ENCODE results near the gene CPB1. TPM values are rescaled to one million over a fixed set of nuclear protein-coding genes. Genes with fewer than 3 reads are reported as not detected.

Gene CPB1
- total RNA-seq, 2 donors from 2014 or later, result 1.1 to 19.0 TPM

DNA sequence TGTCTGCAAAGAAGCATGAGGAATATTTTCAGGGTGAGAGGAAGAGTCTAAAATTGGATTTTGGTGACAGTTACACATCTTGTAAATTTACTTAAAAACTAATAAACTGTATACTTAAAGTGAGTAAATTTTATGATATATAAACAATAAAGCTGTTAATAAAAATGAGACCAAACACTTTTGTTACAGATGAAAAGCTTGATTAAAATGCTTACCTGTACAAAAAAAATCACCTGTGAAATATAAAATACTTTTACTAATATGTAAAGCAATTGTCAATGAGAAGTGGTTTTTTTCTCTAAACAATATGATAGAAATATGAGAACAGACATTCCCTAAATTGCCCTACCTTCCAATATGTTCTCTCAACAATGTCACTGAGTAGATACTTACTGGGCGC lies 27.2 kb upstream of the CPB1 start:
- no peaks in the 10 kb centered on the region for H3K9me3 ChIP-seq
- no peak overlapping the region for H3K4me3 ChIP-seq
- H3K27ac ChIP-seq, result no peak overlapping the region
- TF ChIP-seq, protein P1, sequence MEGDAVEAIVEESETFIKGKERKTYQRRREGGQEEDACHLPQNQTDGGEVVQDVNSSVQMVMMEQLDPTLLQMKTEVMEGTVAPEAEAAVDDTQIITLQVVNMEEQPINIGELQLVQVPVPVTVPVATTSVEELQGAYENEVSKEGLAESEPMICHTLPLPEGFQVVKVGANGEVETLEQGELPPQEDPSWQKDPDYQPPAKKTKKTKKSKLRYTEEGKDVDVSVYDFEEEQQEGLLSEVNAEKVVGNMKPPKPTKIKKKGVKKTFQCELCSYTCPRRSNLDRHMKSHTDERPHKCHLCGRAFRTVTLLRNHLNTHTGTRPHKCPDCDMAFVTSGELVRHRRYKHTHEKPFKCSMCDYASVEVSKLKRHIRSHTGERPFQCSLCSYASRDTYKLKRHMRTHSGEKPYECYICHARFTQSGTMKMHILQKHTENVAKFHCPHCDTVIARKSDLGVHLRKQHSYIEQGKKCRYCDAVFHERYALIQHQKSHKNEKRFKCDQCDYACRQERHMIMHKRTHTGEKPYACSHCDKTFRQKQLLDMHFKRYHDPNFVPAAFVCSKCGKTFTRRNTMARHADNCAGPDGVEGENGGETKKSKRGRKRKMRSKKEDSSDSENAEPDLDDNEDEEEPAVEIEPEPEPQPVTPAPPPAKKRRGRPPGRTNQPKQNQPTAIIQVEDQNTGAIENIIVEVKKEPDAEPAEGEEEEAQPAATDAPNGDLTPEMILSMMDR (IDR thresholded peaks at IDR 0.05), result no peak
- H3K9ac ChIP-seq (ENCODE audit: low read depth in 2 of 2, low read length in 2 of 2), result no peak overlapping the region
- H3K36me3 ChIP-seq, result no peaks in the 10 kb centered on the region
- no peaks in the 10 kb centered on the region for H3K4me1 ChIP-seq
- DNase-seq, result no peak
- H3K27me3 ChIP-seq, result no peaks in the 10 kb centered on the region
- intact Hi-C loops (cut with DNase I), result no loop called here

DNA sequence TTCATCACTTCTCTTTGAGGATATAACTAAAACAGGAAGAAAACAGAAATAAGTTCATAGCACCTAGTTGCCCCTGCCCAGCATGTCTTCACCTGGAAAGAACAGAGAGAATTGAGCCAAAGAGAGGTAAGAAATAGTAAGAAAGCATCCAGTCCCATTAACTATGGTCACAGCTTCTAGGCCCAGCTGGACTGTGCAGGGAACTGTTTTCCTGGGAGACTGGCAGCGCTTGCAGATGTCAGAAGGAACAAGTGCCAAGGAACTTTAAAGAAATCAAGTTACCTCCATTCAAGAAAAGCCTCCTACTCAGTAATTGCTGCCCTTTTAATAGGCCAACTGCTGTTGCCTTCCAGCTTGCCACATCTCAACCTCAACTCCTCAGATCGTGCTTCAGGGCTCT lies 17.8 kb upstream of the CPB1 start:
- TF ChIP-seq, protein P1 (IDR thresholded peaks at IDR 0.05), result no peak
- no peak for DNase-seq
- Histone ChIP-seq H3K9ac (ENCODE audit: low read depth in 2 of 2, low read length in 2 of 2) (no peak overlapping the region), H3K9me3 (no peaks in the 10 kb centered on the region), H3K27ac (no peak overlapping the region), H3K4me1 (no peaks in the 10 kb centered on the region), H3K36me3 (no peaks in the 10 kb centered on the region), H3K4me3 (no peak overlapping the region), H3K27me3 (no peaks in the 10 kb centered on the region)
- intact Hi-C loops (cut with DNase I), result no loop called here

DNA sequence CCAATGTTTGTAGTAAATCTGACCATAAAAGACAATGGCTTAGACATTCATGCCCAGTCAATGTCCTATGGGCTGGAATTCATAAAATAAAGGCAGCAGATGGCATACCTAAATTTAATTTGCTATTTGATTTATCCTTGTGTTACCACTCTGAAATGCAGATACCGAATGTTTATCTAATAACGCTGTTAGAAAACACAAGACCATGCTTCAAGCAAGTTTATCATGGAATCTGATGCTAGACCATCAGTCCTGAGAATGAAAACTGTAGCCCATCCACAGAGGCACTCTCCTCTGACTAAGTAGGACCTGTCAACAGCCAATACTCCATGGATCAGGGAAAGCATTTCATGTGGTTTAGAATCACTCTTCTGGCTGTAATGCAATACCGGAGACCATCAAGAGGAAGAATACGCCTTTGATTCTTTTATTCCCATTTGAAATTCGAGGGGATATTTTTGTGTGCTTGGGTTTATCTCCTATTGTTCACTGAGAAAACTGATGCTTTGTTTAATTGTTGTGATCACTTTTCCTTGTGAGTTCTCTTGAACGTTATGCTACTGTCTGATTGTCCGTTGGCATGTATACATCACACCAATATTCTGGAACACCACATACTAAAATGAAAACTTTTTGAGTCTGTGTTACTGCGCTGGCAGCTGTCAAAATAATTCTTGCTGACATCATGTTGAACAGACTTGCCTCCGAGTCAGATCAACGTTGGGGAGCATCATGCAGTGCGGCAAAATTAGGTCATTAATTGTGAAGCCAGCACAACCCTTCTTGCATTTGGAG lies 12.1 kb upstream of the CPB1 start:
- H3K9ac ChIP-seq (ENCODE audit: low read depth in 2 of 2, low read length in 2 of 2), result no peak overlapping the region
- intact Hi-C loops (cut with DNase I), result no loop called here
- no peaks in the 10 kb centered on the region for H3K36me3 ChIP-seq
- H3K27ac ChIP-seq, result no peak overlapping the region
- H3K27me3 ChIP-seq, result no peaks in the 10 kb centered on the region
- TF ChIP-seq, protein P1 (IDR thresholded peaks at IDR 0.05), result no peak
- H3K9me3 ChIP-seq, result no peaks in the 10 kb centered on the region
- no peak overlapping the region for H3K4me3 ChIP-seq
- no peak for DNase-seq
- no peaks in the 10 kb centered on the region for H3K4me1 ChIP-seq

DNA sequence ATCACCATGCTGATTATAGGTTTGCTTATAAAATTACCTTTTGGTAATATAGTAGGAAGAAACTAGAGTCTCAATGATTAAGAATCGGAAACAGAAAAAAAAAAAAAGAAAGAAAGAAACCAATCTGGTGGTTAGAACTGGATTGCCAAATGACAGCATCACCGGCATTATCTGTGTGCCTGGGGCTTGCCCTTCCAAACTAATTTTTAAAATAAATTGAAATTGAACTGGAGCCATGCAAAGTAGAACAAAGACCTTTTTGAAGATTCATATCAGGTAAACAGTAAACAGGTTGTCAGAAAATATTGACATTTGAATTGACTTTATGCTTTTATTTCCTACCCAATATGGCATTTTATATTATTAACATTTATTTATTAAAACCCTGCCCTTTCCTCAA lies 11.2 kb upstream of the CPB1 start:
- no peaks in the 10 kb centered on the region for H3K4me1 ChIP-seq
- H3K9ac ChIP-seq (ENCODE audit: low read depth in 2 of 2, low read length in 2 of 2), result no peak overlapping the region
- no peaks in the 10 kb centered on the region for H3K27me3 ChIP-seq
- H3K36me3 ChIP-seq, result no peaks in the 10 kb centered on the region
- no peaks in the 10 kb centered on the region for H3K9me3 ChIP-seq
- no peak for DNase-seq
- TF ChIP-seq, protein P1 (IDR thresholded peaks at IDR 0.05), result no peak
- intact Hi-C loops (cut with DNase I), result no loop called here
- no peak overlapping the region for H3K4me3 ChIP-seq
- H3K27ac ChIP-seq, result no peak overlapping the region

DNA sequence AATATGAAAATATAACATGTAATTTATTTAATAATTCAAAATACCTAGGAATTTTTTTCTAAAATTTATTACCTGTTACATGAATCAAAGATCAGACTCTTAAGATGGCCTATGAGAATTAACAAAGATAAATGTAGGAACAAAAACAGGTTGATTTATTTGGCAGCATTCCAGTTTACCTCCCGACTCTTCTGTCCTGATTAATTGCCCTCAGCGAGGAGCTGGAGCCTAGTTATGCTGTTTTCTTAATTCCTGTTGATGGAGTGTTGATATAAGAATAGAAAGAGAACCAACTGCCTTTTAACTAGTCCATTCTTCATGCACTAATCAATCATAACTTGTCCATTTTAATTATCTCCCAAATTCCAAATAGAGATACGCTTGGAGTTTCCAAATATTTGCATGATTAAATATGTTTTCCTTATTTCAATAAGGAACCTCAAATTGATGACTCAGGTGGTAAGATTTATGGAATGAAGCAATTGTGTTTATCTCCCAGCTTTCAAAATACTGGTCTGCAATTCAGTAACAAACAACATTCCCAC lies 10.6 kb upstream of the CPB1 start:
- Histone ChIP-seq H3K9ac (ENCODE audit: low read depth in 2 of 2, low read length in 2 of 2) (no peak overlapping the region), H3K9me3 (no peaks in the 10 kb centered on the region), H3K4me1 (no peaks in the 10 kb centered on the region), H3K27me3 (no peaks in the 10 kb centered on the region), H3K27ac (no peak overlapping the region), H3K4me3 (no peak overlapping the region), H3K36me3 (no peaks in the 10 kb centered on the region)
- TF ChIP-seq, protein P1 (IDR thresholded peaks at IDR 0.05), result no peak
- intact Hi-C loops (cut with DNase I), result no loop called here
- no peak for DNase-seq

Measured in colonic mucosa (tissue), 4 donors.